Vagina (tissue), 2 donors: ENCODE measurements around the gene NAA16. TPM values are rescaled to one million over a fixed set of nuclear protein-coding genes. Genes with fewer than 3 reads are reported as not detected.

ENCODE experiments used
- DNase-seq, 2 donors: peaks; one replicate each; pipeline ENCODE4 v3.0.0-alpha.2; 2017; ENCODE audit errors: extremely low spot score in 2 of 2
- H3K27ac ChIP-seq: fragments of 200-600 bp; sonication (generic); one replicate; pipeline ENCODE4 v1.5.1; 2019
- H3K27me3 ChIP-seq: fragments of 200-600 bp; sonication (generic); one replicate; pipeline ENCODE4 v1.5.1; 2019
- H3K36me3 ChIP-seq, 2 donors: fragments of 200-600 bp; sonication (generic); one replicate each; pipeline ENCODE4 v1.5.1; 2017 to 2019
- H3K4me1 ChIP-seq: fragments of 200-600 bp; sonication (generic); one replicate; pipeline ENCODE4 v1.5.1; 2019
- H3K4me3 ChIP-seq, 2 donors: fragments of 200-600 bp; sonication (generic); 1 replicate in 1 of 2; 2 replicates in 1 of 2; pipeline ENCODE4 v1.5.1; 2016 to 2019
- H3K9me3 ChIP-seq: fragments of 200-600 bp; sonication (generic); one replicate; pipeline ENCODE4 v1.5.1; 2019
- CTCF ChIP-seq, 3 experiments: fragments of 450-650 bp in 2 of 3; fragments of 200-600 bp in 1 of 3; sonication (generic) in 1 of 3; IDR thresholded peaks; one replicate each; pipeline ENCODE4 v1.5.1; 2017 to 2019; ENCODE audit warnings: antibody characterized with exemption in 3 of 3, mild to moderate bottlenecking in 2 of 3, moderate library complexity in 2 of 3
- POLR2A ChIP-seq, 2 donors: fragments of 450-650 bp; IDR thresholded peaks; one replicate each; pipeline ENCODE4 v1.6.1; 2017; ENCODE audit warnings: antibody characterized with exemption in 2 of 2, mild to moderate bottlenecking in 2 of 2, moderate library complexity in 2 of 2
- POLR2AphosphoS5 ChIP-seq, 2 donors: sonication (generic); formaldehyde crosslinking; IDR thresholded peaks; one replicate each; pipeline ENCODE4 v1.9.0; 2017; ENCODE audit warnings: antibody characterized with exemption in 2 of 2, mild to moderate bottlenecking in 2 of 2, low read depth in 1 of 2; ENCODE audit not compliant: insufficient read depth in 1 of 2
- intact Hi-C: fragments of 100-400 bp; cut with DNase I; formaldehyde crosslinking; loops from one replicate; pipeline ENCODE4 v1.15.1; 2023
- total RNA-seq: library from RNA; depleted of rRNA; stranded (reverse); fragments of >200 nt; gene quantifications from one replicate; pipeline ENCODE4 v1.2.3, GENCODE V29; 2016

Gene NAA16
- total RNA-seq, 1 donor from 2014 or later = 30.2 TPM

- Histone ChIP-seq H3K27ac (no peak overlapping the region), H3K4me1 (no peaks in the 10 kb centered on the region), H3K4me3 (no peak overlapping the region), H3K27me3 (no peaks in the 10 kb centered on the region), H3K36me3 (no peaks in the 10 kb centered on the region), H3K9me3 (no peaks in the 10 kb centered on the region)
- TF ChIP-seq POLR2AphosphoS5 (IDR thresholded peaks at IDR 0.05; ENCODE audit: insufficient read depth in 1 of 2, low read depth in 1 of 2) (no peak), CTCF (IDR thresholded peaks at IDR 0.05) (no peak), POLR2A (IDR thresholded peaks at IDR 0.05) (no peak)
- DNase-seq = no peak
- intact Hi-C loops = no loop called here
Observed at GRCh38 chr13:41304551-41304950, 6.5 kb upstream of the NAA16 start.

DNA sequence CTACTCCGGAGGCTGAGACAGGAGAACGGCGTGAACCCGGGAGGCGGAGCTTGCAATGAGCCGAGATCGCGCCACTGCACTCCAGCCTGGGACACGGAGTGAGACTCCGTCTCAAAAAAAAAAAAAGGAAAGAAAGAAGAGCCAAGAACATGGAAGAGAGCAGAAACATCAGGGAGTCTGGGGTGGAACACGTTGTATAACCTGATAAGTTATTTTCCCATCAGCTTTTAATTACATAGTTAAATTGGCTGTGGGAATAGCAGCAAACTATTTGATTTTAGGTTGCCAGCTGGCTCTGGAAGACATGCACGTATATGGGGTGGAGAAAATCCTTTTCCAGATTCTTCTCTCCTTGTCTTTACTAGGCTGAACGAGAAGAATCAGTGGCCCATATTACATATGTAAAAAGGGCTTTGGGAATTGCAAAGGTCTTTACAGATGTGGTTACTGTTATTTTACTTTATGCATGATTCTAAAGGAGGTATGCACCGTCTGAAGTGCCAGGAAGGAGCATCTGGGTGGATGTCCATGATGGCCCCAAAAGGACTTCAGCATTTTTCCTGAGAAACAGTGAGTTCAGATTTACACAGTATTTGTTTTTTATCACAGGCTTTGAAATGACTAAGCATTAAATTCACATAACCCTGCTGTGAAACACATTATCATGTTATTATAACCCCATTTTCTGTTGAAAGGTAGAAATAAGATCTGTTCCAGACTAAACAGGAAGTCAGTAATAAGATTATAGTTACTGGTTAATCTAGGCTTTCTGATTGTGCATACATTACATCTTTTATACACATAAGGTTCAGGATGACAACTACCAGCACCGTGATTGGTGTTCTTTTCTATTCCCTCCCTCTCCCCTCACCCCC, 4.6 kb upstream of the NAA16 start:
- H3K36me3 ChIP-seq = no peaks in the 10 kb centered on the region
- TF ChIP-seq CTCF (IDR thresholded peaks at IDR 0.05) = no peak
- no peak for TF ChIP-seq POLR2A (IDR thresholded peaks at IDR 0.05)
- TF ChIP-seq POLR2AphosphoS5 (IDR thresholded peaks at IDR 0.05; ENCODE audit: insufficient read depth in 1 of 2, low read depth in 1 of 2) = no peak
- H3K4me3 ChIP-seq = no peak overlapping the region
- no peaks in the 10 kb centered on the region for H3K9me3 ChIP-seq
- no peaks in the 10 kb centered on the region for H3K27me3 ChIP-seq
- H3K27ac ChIP-seq = peak overlapping the region; percentile 11
- no peak for DNase-seq
- intact Hi-C loops = no loop called here
- peaks cover 7% of the 10 kb centered on the region for H3K4me1 ChIP-seq

GRCh38 chr13:41307884-41308640, 3.0 kb upstream of the NAA16 start:
- intact Hi-C loops = no loop called here
- Histone ChIP-seq H3K4me3 (no peak overlapping the region), H3K27ac (no peak overlapping the region), H3K36me3 (no peaks in the 10 kb centered on the region), H3K4me1 (peaks cover 16% of the 10 kb centered on the region), H3K9me3 (no peaks in the 10 kb centered on the region), H3K27me3 (no peaks in the 10 kb centered on the region)
- no peak for DNase-seq
- TF ChIP-seq POLR2A (IDR thresholded peaks at IDR 0.05) (no peak), POLR2AphosphoS5 (IDR thresholded peaks at IDR 0.05; ENCODE audit: insufficient read depth in 1 of 2, low read depth in 1 of 2) (no peak), CTCF (IDR thresholded peaks at IDR 0.05) (no peak)

DNA sequence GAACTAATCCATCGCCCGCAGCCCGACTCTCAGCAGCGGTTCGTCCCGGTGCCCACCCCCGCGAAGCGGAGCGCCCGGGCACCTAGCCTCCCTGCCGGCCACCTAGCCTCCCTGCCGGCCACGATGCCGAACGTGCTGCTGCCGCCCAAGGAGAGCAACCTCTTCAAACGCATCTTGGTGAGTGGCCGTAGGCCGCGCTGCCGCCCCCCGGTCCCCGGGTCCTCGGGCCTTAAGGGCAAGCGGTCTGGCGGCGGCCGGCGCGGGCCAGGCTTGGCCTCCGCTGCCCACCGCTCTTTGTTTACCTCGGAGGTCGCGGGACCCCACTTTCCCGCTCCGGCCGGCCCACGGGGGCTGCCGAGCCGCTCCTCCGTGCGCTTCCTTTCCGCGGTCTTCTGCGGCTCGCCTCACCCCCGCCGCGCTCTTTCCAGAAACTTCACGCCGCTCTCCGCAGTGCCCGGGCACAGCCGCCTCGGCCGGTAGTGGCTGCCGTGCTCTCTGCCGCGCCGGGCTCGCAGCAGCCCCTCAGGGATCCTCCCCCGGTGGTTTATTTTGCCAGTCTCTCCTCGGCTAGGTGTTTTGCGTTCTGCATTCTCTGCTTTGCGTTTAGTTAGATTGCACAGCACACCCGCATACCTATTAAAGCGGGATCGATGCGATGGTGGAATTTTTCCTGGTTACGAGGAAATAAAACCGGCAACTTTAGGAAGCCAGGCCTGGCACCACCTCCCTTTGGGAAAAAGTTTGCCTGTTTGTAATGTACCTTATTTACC, 524 bp downstream of the NAA16 start:
- Histone ChIP-seq H3K36me3 (no peaks in the 10 kb centered on the region), H3K9me3 (no peaks in the 10 kb centered on the region), H3K4me1 (peaks cover 44% of the 10 kb centered on the region), H3K27me3 (no peaks in the 10 kb centered on the region), H3K4me3 (peak overlapping the region; percentile 76 to 99), H3K27ac (peak overlapping the region; percentile 99)
- no peak for TF ChIP-seq CTCF (IDR thresholded peaks at IDR 0.05)
- TF ChIP-seq POLR2AphosphoS5 (IDR thresholded peaks at IDR 0.05; ENCODE audit: insufficient read depth in 1 of 2, low read depth in 1 of 2) = peak in 1 of 2 donors; percentile 86
- TF ChIP-seq POLR2A (IDR thresholded peaks at IDR 0.05) = no peak
- DNase-seq = peak in 1 of 2 donors; percentile 87
- intact Hi-C loops = no loop called here
